B cell (primary cell): ENCODE measurements around the gene MALL. TPM values are rescaled to one million over a fixed set of nuclear protein-coding genes. Genes with fewer than 3 reads are reported as not detected.
"Not testable (repeated sequence)": the region's sequence is repeated elsewhere in the genome, so short reads cannot be mapped to it uniquely, and the experiment has no call there.

Experiments used
- ATAC-seq: fragments of 200-7000 bp; cut with Tn5 transposase; one replicate; pipeline ENCODE4 v1.10.0; 2021; ENCODE audit warnings: low read depth, mild to moderate bottlenecking, moderate number of reproducible peaks, moderate library complexity
- CTCF ChIA-PET: fragments of 350-600 bp; sonication (Branson Sonifier 250); formaldehyde crosslinking; loops from one replicate; lab custom pipeline; 2021; ENCODE audit warnings: antibody characterized with exemption, inconsistent platforms; lab: Charles Lee
- POLR2A ChIA-PET: fragments of 350-600 bp; sonication (Branson Sonifier 250); formaldehyde crosslinking; loops from one replicate; lab custom pipeline; 2021; ENCODE audit warnings: antibody characterized with exemption; lab: Charles Lee
- DNase-seq: peaks from one replicate; pipeline ENCODE4 v3.0.0; 2013
- H2AFZ ChIP-seq: 2 replicates; pipeline ENCODE4 v1.6.1; 2012; ENCODE audit warnings: mild to moderate bottlenecking, low read depth, low read length; ENCODE audit not compliant: insufficient read depth, poor library complexity, severe bottlenecking
- H3K27ac ChIP-seq, 2 donors: 1 replicate in 1 of 2; 2 replicates in 1 of 2; pipeline ENCODE4 v1.5.1; 2012 to 2013; ENCODE audit warnings: low read length in 2 of 2, mild to moderate bottlenecking in 2 of 2, moderate library complexity in 1 of 2
- H3K27me3 ChIP-seq, 4 experiments: fragments of 200-600 bp in 1 of 4; sonication (generic) in 1 of 4; replicated peaks in 1 of 4; 1 replicate in 2 of 4; 2 replicates in 2 of 4; pipeline versions ENCODE4 v1.6.1 to v1.7.0; 2013 to 2016; ENCODE audit warnings: low read length in 3 of 4, mild to moderate bottlenecking in 2 of 4, mixed read lengths in 1 of 4, moderate library complexity in 1 of 4; ENCODE audit not compliant: insufficient read depth in 4 of 4, control insufficient read depth in 3 of 4; ENCODE audit errors: control extremely low read depth in 1 of 4
- H3K36me3 ChIP-seq, 2 experiments: replicated peaks in 1 of 2; 1 replicate in 1 of 2; 2 replicates in 1 of 2; pipeline versions ENCODE4 v1.6.1 to v1.7.1; 2013; ENCODE audit warnings: low read length in 1 of 2; ENCODE audit not compliant: insufficient read depth in 2 of 2, control insufficient read depth in 1 of 2; ENCODE audit errors: control extremely low read depth in 1 of 2, extremely low read depth in 1 of 2
- H3K4me1 ChIP-seq, 2 donors: fragments of 200-600 bp in 1 of 2; sonication (generic) in 1 of 2; 1 replicate in 1 of 2; 2 replicates in 1 of 2; pipeline versions ENCODE4 v1.5.1 to v1.6.1; 2013 to 2017; ENCODE audit warnings: low read length in 2 of 2; ENCODE audit not compliant: control insufficient read depth in 2 of 2, insufficient read depth in 2 of 2
- H3K4me2 ChIP-seq: replicated peaks from 2 replicates; pipeline ENCODE3; 2012; ENCODE audit warnings: mild to moderate bottlenecking, low read depth, low read length; ENCODE audit not compliant: poor library complexity, severe bottlenecking
- H3K4me3 ChIP-seq, 5 experiments: fragments of 200-600 bp in 1 of 5; sonication (generic) in 1 of 5; 1 replicate in 3 of 5; 2 replicates in 2 of 5; pipeline versions ENCODE4 v1.5.1 to v1.7.0; 2011 to 2016; ENCODE audit warnings: low read length in 4 of 5, mild to moderate bottlenecking in 4 of 5, low read depth in 2 of 5, control low read depth in 1 of 5, moderate library complexity in 1 of 5; ENCODE audit not compliant: insufficient read depth in 1 of 5; ENCODE audit errors: control extremely low read depth in 1 of 5, extremely low read depth in 1 of 5
- H3K79me2 ChIP-seq: fragments of 200-600 bp; sonication (generic); one replicate; pipeline ENCODE4 v1.6.0; 2016; ENCODE audit warnings: low read length; ENCODE audit not compliant: control insufficient read depth, insufficient read depth
- H3K9ac ChIP-seq: fragments of 200-600 bp; sonication (generic); 2 replicates; pipeline ENCODE4 v1.6.1; 2017; ENCODE audit warnings: mild to moderate bottlenecking, low read length, moderate library complexity
- H3K9me3 ChIP-seq, 3 donors: one replicate each; pipeline versions ENCODE4 v1.6.1 to v1.7.1; 2013; ENCODE audit warnings: low read length in 2 of 3; ENCODE audit not compliant: control insufficient read depth in 2 of 3, insufficient read depth in 1 of 3; ENCODE audit errors: control extremely low read depth in 1 of 3
- H4K20me1 ChIP-seq: 2 replicates; pipeline ENCODE4 v1.6.0; 2012; ENCODE audit warnings: mild to moderate bottlenecking, low read length; ENCODE audit not compliant: insufficient read depth, control insufficient read depth, poor library complexity, severe bottlenecking
- H3K27ac Mint-ChIP-seq: one replicate; pipeline ENCODE4 v1.8.0; 2021; ENCODE audit warnings: mixed read lengths
- H3K27me3 Mint-ChIP-seq: one replicate; pipeline ENCODE4 v1.8.0; 2021; ENCODE audit warnings: mixed read lengths
- H3K4me1 Mint-ChIP-seq: one replicate; pipeline ENCODE4 v1.8.0; 2021; ENCODE audit warnings: mixed read lengths
- H3K4me3 Mint-ChIP-seq: one replicate; pipeline ENCODE4 v1.8.0; 2021; ENCODE audit warnings: mixed read lengths
- H3K9me3 Mint-ChIP-seq: one replicate; pipeline ENCODE4 v1.8.0; 2022; ENCODE audit warnings: mixed read lengths; ENCODE audit not compliant: insufficient read depth
- WGBS: methylation state at CpG from one replicate; pipeline ENCODE4 v1.1.5; 2013; ENCODE audit warnings: missing lambda C conversion rate; ENCODE audit not compliant: insufficient coverage; 5-methylcytosine and 5-hydroxymethylcytosine counted together
- intact Hi-C: fragments of 100-400 bp; cut with micrococcal nuclease; formaldehyde crosslinking; loops from one replicate; pipeline ENCODE4 v1.10.0; 2022
- polyA plus RNA-seq: library from polyadenylated mRNA; depleted of rRNA; stranded (reverse); fragments of >200 nt; gene quantifications from 2 replicates; pipeline ENCODE4 v1.2.3, GENCODE V29; 2012
- total RNA-seq, 2 donors: library from RNA; stranded (reverse); fragments of 120-200 nt in 1 of 2; gene quantifications; 1 replicate in 1 of 2; 2 replicates in 1 of 2; pipeline versions ENCODE4 v1.2.3 to v1.2.4, GENCODE V29; 2013 to 2022

Gene MALL
- total and polyA plus RNA-seq, 2 donors (not counting 1 experiment from before 2014, with no cell fraction given), result not detected

DNA sequence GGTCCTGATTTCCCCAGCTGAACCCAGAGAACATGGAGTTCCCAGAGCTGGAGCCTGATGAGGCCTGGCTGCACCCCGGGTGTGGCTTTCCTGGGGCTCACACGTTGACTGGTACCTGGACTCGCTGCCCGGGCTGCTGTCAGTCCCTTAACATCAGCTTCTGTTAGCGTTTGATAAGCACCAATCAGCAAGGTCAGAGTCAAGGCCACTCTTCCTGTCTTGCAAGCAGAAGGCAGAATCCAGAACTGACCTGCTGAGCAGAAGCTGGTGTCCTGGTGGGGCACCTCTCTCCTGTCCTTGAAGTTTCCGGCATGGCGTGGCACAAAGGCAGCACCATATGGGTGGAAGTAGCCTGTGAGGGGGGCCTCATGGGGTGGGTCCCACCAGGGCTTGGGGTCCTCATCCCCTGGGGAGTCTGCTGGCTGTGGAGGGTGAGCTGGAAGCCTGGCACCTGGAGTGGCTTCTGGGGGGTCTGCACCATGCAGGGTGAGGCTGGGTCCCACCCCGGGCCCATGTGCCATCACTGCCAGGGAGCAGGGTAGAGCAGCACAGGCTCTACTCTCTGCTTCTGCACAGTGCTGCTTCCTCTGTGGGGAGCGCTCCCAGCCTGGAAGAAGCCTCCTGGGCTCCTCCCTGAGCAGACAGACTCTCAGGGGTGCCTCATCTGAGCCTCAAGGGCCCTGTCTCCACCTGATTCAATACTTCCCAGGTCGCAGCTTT is 73.5 kb downstream of the MALL start:
- H3K27ac Mint-ChIP-seq, H3K9ac ChIP-seq, H3K27ac ChIP-seq, H3K27me3 ChIP-seq, H3K4me1 Mint-ChIP-seq, H3K36me3 ChIP-seq, H3K4me3 ChIP-seq, CTCF ChIA-PET, H4K20me1 ChIP-seq, H3K9me3 ChIP-seq, H3K79me2 ChIP-seq, H3K27me3 Mint-ChIP-seq, H3K4me2 ChIP-seq, H3K9me3 Mint-ChIP-seq, H3K4me3 Mint-ChIP-seq, H2AFZ ChIP-seq, POLR2A ChIA-PET, DNase-seq, H3K4me1 ChIP-seq, ATAC-seq, intact Hi-C loops: not testable (repeated sequence)
- WGBS, result no CpG with 5 or more reads among the region's 10 CpGs

DNA sequence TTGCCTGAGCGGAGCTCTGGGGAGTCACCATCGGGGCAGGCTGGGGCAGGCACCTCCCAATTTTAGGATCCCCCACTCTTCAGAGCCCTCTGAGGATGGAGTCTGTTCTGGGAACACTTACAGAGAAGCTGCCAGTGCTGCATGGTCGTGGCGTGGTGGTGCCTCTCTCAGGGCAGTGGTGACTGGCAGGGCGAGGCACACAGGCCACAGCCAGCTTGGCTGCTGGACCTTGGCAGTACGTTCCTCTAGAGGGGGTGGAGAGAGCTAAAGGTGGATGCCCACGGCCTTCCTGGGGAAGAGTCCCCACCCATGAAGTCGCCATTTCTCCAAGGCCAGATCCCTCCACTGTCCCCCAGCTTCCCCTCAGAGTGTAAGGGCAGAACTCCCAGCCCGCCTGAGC is 78.3 kb downstream of the MALL start:
- H3K9me3 ChIP-seq, intact Hi-C loops, H3K4me1 Mint-ChIP-seq, H3K27ac ChIP-seq, H3K4me3 Mint-ChIP-seq, POLR2A ChIA-PET, CTCF ChIA-PET, ATAC-seq, H3K27ac Mint-ChIP-seq, H2AFZ ChIP-seq, H3K4me1 ChIP-seq, H4K20me1 ChIP-seq, H3K4me3 ChIP-seq, H3K36me3 ChIP-seq, H3K9ac ChIP-seq, H3K79me2 ChIP-seq, DNase-seq, H3K4me2 ChIP-seq, H3K27me3 Mint-ChIP-seq, H3K27me3 ChIP-seq, H3K9me3 Mint-ChIP-seq: not testable (repeated sequence)
- no CpG with 5 or more reads among the region's 9 CpGs for WGBS

DNA sequence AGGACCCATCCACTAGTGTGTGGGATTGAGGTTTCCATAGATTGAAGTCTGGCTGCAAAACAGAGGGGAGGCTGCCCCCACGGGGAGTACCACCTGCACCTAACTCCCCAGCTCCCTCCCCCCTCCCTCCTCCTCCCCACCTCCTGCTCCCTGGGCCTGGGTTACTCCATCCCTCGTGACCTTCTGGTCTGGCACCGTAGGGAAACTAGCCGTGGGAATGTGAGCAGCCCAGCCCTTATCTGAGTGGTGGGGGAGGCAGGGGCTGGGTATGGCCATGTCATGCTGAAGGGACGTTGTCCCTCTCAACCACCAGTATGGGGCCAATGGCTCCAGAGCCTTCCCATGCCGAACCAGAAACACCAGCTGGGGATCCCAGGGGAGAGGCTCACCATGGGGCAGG is 80.2 kb downstream of the MALL start:
- intact Hi-C loops, H2AFZ ChIP-seq, H3K27me3 ChIP-seq, H3K9me3 Mint-ChIP-seq, H3K4me2 ChIP-seq, H3K4me3 ChIP-seq, CTCF ChIA-PET, ATAC-seq, H4K20me1 ChIP-seq, H3K9me3 ChIP-seq, POLR2A ChIA-PET, H3K27me3 Mint-ChIP-seq, H3K9ac ChIP-seq, DNase-seq, H3K4me3 Mint-ChIP-seq, H3K27ac Mint-ChIP-seq, H3K4me1 Mint-ChIP-seq, H3K27ac ChIP-seq, H3K79me2 ChIP-seq, H3K36me3 ChIP-seq, H3K4me1 ChIP-seq: not testable (repeated sequence)
- WGBS, result no CpG with 5 or more reads among the region's 6 CpGs

DNA sequence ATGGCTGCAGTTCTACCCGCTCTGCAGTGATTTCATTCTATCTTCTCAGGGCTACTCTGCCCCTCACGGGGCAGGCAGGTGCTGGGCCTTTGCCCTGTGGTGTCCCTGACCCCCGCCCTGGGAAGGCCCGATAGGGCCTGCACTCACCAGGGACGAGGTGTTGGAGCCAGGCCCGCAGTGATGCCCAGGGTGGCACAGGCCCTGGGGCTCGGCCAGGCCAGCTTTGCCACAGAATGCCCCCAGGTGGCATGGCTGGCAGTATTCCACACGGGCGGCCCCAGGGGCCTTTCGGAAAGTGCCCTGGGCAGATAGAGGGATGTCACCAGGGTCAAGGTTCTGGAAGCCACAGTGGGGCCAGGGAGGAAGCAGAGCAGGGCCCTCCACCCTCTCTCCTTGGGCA is 80.7 kb downstream of the MALL start:
- H2AFZ ChIP-seq, H3K27me3 ChIP-seq, CTCF ChIA-PET, ATAC-seq, H3K27ac ChIP-seq, H3K36me3 ChIP-seq, POLR2A ChIA-PET, H3K4me1 ChIP-seq, intact Hi-C loops, H4K20me1 ChIP-seq, H3K4me2 ChIP-seq, H3K4me3 Mint-ChIP-seq, H3K4me3 ChIP-seq, H3K27ac Mint-ChIP-seq, H3K9ac ChIP-seq, H3K9me3 ChIP-seq, H3K4me1 Mint-ChIP-seq, H3K27me3 Mint-ChIP-seq, H3K9me3 Mint-ChIP-seq, H3K79me2 ChIP-seq: not testable (repeated sequence)
- DNase-seq, result peak; percentile 0
- 92% methylated on average over 2 of the region's 10 CpGs for WGBS
